Measurements from ENCODE around the gene CLEC16A.
A peak's percentile ranks its signal among the peaks of the same experiment; 100 is the strongest.
"Not testable (repeated sequence)": the region's sequence is repeated elsewhere in the genome, so short reads cannot be mapped to it uniquely, and the experiment has no call there.

The CLEC16A gene

DNA sequence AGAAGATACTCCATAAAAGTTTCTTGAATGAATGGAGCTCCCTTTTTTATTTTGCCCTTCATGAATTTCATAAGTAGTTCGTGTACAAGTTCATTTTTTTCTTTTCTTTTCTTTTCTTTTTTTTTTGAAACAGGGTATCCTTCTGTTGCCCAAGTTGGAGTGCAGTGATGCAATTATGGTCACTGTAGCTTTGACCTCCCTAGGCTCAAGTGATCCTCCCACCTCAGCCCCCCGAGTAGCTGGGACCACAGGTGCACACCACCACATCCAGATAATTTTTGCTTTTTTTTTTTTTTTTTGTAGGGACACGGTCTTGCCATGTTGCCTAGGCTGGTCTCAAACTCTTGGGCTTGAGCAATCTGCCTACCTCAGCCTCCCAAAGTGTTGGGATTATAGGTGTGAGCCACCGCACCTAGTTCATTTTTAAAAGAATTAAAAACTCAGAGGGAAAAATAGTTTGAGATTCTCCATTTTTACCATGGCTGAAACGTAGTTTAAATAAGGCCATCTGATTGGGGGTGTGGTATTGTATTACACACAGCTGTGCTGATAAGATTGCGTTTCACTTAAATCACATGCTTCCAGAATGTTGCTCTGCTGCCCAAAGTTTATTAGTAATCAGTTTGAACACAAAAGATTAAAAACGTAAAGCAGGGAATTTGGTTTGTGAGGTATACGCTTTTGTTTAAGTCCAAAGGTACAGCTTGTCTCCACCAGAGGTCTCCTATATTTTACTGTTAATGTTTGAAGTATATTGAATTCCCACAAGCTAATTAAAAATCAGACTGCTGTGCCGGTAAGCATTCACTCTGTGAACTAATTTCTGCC lies 157.5 kb downstream of the CLEC16A start:
- in situ Hi-C loops (cut with HindIII; ENCODE audit: low pct_unique_long_range_greater_than_20kb, low sequenced_read_pairs), result no loop called here
- no peak for TF ChIP-seq JUND (IDR thresholded peaks at IDR 0.05; ENCODE audit: low read depth)
- DNase-seq (ENCODE audit: low read depth in 1 of 2, low spot score in 1 of 2), result peak in 1 of 2 experiments; percentile 18

DNA sequence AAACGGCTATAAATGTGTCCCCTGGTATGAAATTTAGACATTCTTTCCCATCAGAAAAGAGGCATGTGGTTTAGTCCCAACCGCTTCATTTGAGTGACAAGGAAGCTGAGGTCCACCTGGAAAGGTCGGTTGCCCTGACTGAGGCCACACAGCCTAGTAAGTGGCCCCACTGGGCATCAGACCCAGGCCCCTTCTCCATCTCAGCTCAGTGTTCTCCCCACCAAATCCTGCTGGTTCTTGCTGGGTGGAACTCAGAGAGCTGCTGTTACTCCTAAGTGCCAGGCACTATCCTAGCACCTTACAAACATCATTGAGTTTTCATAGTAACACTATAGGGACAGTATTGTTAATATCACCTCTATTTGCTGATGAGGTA lies 158.1 kb downstream of the CLEC16A start:
- DNase-seq (ENCODE audit: low read depth in 1 of 2, low spot score in 1 of 2), result no peak
- in situ Hi-C loops (cut with HindIII; ENCODE audit: low pct_unique_long_range_greater_than_20kb, low sequenced_read_pairs), result no loop called here
- no peak for TF ChIP-seq JUND (IDR thresholded peaks at IDR 0.05; ENCODE audit: low read depth)

DNA sequence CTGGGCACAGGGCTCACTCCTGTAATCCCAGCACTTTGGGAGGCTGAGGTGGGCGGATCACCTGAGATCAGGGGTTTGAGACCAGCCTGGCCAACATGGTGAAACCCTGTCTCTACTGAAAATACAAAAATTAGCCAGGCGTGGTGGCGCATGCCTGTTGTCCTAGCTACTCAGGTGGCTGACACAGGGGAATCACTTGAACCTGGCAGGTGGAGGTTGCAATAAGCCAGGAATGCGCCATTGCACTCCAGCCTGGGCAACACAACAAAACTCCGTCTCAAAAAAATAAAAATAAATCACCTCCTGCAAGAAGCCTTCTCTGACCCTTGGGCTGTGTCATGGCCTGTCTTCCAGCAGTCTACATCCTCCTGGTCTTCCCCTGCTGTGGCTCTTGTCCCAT lies 158.9 kb downstream of the CLEC16A start:
- in situ Hi-C loops (cut with HindIII; ENCODE audit: low pct_unique_long_range_greater_than_20kb, low sequenced_read_pairs), result not testable (repeated sequence)

DNA sequence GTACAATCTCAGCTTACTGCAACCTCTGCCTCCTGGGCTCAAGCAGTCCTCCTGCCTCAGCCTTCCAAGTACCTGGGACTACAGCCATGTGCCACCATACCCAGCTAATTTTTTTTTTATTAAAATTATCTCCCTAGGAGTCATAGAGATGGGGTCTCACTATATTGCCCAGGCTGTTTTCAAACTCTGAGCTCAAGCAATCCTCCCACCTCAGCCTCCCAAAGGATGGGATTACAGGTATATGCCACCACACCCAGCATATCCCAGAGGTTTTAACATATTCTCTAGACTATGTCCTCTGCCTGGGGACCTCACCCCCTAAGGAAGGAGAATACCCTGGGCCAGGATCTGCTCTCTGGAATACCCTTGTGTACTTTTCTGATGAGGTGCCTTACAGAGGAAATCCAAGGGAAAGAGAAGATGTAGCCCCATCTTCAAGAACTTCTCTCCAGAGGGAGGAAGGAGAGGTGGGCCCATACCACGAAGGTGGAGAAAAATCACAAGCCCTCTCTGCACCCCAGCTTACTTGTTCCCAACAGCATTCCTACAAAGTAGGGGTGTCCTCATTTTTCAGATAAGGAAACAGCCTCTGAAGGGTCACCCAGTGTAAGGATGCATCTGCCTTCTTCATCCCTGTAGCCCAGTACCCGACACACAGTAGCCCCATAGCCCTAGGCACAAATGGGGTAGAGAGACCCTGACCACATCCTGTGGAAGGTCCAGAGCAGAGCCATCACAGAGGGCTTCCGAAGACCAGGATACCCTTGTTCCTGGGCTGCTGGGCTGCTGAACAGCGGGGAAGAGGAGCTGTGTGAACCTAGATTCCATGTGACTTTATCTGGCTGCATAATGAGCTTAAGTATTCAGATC lies 160.0 kb downstream of the CLEC16A start:
- DNase-seq (ENCODE audit: low read depth in 1 of 2, low spot score in 1 of 2), result no peak
- in situ Hi-C loops (cut with HindIII; ENCODE audit: low pct_unique_long_range_greater_than_20kb, low sequenced_read_pairs), result no loop called here
- TF ChIP-seq JUND (IDR thresholded peaks at IDR 0.05; ENCODE audit: low read depth), result no peak

More for the DNA sequence above, 158.9 kb downstream of the CLEC16A start:
- DNase-seq (ENCODE audit: low read depth in 1 of 2, low spot score in 1 of 2), result not testable (repeated sequence)

DNA sequence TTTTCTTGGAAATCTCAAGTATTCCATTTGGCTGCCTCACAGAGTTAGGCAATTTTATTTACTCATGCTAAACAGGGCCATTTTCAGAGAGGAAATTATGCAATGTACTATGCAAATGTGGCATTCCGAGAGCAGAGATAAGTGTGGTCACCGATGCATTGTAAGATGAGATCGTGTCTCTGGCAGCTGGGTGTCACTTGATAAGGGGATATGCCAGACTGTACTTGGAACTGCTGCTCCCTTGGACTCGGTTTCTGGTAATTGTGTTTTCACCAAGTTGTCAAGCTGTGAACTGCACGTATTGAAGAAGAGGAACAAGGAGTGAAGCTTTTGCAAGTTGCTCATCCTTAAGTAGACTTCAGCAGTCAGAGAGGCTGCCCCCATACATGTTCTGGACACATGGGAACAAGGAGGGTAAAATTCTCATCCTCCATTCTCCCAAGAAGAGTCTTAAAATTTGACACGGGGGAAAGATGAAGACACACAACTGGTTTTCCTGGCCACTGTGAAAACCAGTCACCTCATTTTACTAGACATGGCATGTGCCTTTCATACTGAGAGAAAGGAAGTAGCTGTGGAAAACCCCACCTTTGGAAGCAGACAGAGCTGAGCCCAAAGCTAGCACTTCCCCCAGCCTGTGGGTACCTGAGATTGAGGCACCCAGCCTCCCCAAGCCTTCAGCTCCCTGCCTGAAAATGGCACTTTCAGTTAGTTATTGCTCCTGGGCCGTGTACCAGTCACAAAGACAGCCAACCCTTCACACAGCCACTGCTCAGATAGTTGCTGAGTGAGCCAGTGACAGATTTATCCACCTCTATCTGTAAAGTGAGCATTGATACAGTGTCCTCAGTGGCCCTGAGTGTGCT lies 160.9 kb downstream of the CLEC16A start:
- no peak for TF ChIP-seq JUND (IDR thresholded peaks at IDR 0.05; ENCODE audit: low read depth)
- DNase-seq (ENCODE audit: low read depth in 1 of 2, low spot score in 1 of 2), result no peak
- in situ Hi-C loops (cut with HindIII; ENCODE audit: low pct_unique_long_range_greater_than_20kb, low sequenced_read_pairs), result no loop called here

DNA sequence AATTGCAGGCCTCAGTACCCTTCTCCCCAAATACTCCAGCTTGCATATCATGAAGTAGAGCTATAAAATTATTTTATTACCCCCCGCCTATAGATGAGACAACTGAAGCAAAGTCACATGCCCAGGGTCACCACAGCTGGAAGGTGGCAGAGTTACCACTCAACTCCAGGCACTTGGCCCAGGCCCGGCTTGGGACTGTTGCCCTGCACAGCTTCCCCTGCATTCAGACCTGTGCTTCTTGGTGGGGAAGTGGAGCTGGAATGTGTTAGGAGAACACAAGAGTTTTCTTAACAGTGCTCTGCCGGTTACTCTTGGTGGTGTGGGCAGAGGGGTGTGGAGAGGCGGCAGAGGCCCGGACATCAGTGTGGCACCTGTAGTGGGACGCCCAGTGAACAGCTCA lies 162.4 kb downstream of the CLEC16A start:
- in situ Hi-C loops (cut with HindIII; ENCODE audit: low pct_unique_long_range_greater_than_20kb, low sequenced_read_pairs), result no loop called here
- no peak for DNase-seq (ENCODE audit: low read depth in 1 of 2, low spot score in 1 of 2)
- TF ChIP-seq JUND (IDR thresholded peaks at IDR 0.05; ENCODE audit: low read depth), result no peak

DNA sequence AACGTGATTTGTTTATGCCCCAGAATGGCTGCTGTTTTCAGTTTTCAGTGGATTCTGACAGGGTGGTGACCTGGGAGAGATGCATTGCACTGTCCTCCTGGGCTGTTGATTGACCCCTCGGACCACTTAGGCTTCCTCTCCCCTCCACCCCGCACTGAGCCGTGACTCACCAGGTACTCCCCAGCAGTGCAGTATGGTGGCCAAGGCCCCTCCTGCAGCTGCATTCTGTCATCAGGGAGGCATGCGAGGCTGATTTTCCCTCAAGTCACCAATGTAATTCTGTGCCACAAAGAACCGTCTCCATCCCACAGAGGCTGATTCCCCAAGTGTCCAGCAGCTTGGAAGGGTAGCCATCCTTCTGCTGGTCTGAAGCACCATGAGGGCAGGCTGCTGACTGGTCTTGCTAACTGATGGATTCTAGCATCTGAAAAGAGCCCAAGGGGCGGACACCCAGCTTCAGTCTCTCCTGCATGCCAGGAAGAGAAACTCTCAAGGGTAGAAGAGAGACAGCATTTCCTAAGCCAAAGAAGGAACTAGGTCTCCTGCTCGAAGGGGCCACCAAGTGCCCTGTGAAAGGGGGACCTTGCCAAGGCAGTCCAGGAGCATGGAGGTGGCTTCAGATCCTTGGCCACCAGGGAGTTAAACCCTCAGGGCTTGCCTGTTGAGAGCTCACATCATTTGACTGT lies 163.6 kb downstream of the CLEC16A start:
- in situ Hi-C loops (cut with HindIII; ENCODE audit: low pct_unique_long_range_greater_than_20kb, low sequenced_read_pairs), result no loop called here
- DNase-seq (ENCODE audit: low read depth in 1 of 2, low spot score in 1 of 2), result no peak
- no peak for TF ChIP-seq JUND (IDR thresholded peaks at IDR 0.05; ENCODE audit: low read depth)

DNA sequence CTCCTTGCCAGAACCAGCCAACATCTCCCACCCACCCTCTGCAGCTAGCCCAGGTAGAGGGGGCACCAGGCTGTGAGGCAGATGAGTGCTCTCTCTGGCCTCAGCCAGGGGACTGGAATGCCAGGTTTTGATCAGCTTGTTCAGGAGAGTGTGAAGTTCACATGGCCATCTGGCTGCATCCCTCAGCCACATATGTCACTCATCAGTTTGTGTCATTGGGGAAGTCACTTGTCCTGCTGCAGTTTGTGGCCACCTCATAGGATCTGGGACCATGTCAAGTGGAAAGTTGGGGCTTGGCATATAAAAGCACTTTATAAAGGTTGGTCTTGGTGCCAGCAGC lies 164.1 kb downstream of the CLEC16A start:
- no peak for TF ChIP-seq JUND (IDR thresholded peaks at IDR 0.05; ENCODE audit: low read depth)
- no peak for DNase-seq (ENCODE audit: low read depth in 1 of 2, low spot score in 1 of 2)
- in situ Hi-C loops (cut with HindIII; ENCODE audit: low pct_unique_long_range_greater_than_20kb, low sequenced_read_pairs), result no loop called here

DNA sequence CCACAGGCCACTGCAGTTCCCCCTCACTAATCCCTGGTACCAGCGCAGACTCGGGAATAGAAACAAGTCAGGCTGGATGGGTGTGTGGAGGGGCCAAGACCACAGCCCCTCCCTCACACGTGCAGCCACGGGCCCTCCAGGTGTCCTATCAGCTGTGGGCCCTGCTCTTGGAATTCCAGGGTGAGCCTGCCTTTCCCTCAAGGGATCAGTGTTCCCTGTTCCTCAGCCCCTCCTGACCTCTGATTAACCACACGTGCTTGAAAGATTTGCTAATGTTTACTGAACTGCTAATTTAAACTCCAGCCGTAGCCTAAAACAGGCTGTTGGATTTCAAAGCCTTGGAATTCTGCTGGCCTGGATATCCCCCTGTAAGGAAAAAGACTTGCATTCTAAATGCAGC lies 165.2 kb downstream of the CLEC16A start:
- DNase-seq (ENCODE audit: low read depth in 1 of 2, low spot score in 1 of 2), result no peak

DNA sequence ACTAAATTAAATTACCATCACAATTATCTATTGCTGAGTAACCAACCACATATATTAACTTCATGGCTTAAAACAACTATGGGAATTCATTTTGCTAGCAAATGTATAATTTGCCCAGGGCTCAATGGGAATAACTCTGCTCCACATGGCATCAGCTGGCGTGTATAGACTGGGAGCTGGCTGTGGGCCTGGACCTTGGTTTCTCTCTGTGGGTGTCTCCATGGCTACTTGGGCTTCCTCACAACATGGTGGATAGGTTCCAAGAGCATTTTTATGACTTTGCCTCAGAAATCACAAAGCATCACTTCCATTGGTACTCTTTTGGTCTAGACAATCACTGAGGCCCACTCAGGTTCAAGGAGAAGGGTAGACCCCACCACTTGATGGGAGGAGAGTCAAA lies 166.8 kb downstream of the CLEC16A start:
- in situ Hi-C loops (cut with HindIII; ENCODE audit: low pct_unique_long_range_greater_than_20kb, low sequenced_read_pairs), result no loop called here
- TF ChIP-seq JUND (IDR thresholded peaks at IDR 0.05; ENCODE audit: low read depth), result no peak
- DNase-seq (ENCODE audit: low read depth in 1 of 2, low spot score in 1 of 2), result no peak

More for the DNA sequence above, 165.2 kb downstream of the CLEC16A start:
- in situ Hi-C loops (cut with HindIII; ENCODE audit: low pct_unique_long_range_greater_than_20kb, low sequenced_read_pairs), result no loop called here
- TF ChIP-seq JUND (IDR thresholded peaks at IDR 0.05; ENCODE audit: low read depth), result no peak

DNA sequence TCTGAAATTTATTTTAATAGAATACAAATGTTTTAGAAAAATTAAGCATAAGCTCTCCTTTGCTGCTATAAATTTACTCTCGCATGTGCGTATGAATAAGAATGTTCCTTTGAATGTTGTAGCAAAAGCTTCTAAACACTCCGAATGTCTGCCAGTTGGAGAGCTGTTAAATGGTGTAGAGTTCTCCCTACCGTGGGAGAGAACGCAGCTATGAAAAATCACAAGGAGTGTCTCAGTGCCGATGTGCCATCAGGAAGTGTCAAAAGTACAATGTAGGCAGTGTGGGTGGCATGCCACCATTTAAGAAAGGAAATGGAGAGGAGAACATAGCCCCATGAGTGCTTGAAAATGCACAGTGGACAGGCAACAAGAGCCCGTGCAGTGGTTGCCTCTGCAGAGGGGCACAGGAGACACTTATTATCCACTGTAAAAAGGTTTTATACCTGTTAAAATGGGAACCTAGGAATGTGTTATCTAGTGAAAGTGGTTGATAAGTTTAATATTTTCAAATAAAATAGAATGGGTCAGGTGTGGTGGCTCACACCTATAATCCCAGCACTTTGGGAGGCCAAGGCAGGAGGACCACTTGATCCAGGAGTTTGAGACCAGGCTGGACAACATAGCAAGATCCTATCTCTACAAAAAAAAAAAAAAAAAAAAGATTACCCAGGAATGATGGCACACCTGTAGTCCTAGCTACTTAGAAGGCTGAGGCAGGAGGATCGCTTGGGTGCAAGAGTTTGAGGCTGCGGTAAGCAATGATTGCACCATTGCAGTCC lies 167.7 kb downstream of the CLEC16A start:
- DNase-seq (ENCODE audit: low read depth in 1 of 2, low spot score in 1 of 2), result no peak
- in situ Hi-C loops (cut with HindIII; ENCODE audit: low pct_unique_long_range_greater_than_20kb, low sequenced_read_pairs), result no loop called here
- TF ChIP-seq JUND (IDR thresholded peaks at IDR 0.05; ENCODE audit: low read depth), result no peak
